PC-9 (cell line): ENCODE measurements around the gene RBCK1.

Experiments used
- CTCF ChIP-seq: fragments of 200-600 bp; sonication (generic); conservative IDR thresholded peaks from 2 replicates; pipeline ENCODE4 v1.6.1; 2017; ENCODE audit warnings: mixed run types, antibody characterized with exemption, mild to moderate bottlenecking, moderate library complexity
- EZH2 ChIP-seq: fragments of 200-600 bp; sonication (generic); IDR thresholded peaks from 2 replicates; pipeline ENCODE4 v1.8.0; 2017; ENCODE audit warnings: antibody characterized with exemption, low read depth

GRCh38 chr20:403582-403957 is 4.5 kb upstream of the RBCK1 start:
- no peak for TF ChIP-seq EZH2
- TF ChIP-seq CTCF: no peak
